Chondrocyte (in vitro differentiated cells): ENCODE data around the gene ERMAP. TPM values are rescaled to one million over a fixed set of nuclear protein-coding genes. Genes with fewer than 3 reads are reported as not detected.
A peak's percentile ranks its signal among the peaks of the same experiment; 100 is the strongest.

ENCODE experiments used
- DNase-seq: peaks from one replicate; pipeline ENCODE4 v3.0.0; 2021; ENCODE audit warnings: mixed read lengths, low spot score
- H3K27ac Mint-ChIP-seq: one replicate; pipeline ENCODE4 v1.8.0; 2021; ENCODE audit warnings: mild to moderate bottlenecking, moderate library complexity, mixed read lengths; ENCODE audit not compliant: unreplicated experiment
- H3K27me3 Mint-ChIP-seq: 2 replicates; pipeline ENCODE4 v1.8.0; 2021; ENCODE audit warnings: low read depth, mixed read lengths
- H3K36me3 Mint-ChIP-seq: 2 replicates; pipeline ENCODE4 v1.8.0; 2021; ENCODE audit warnings: low read depth, mixed read lengths
- H3K4me1 Mint-ChIP-seq: 2 replicates; pipeline ENCODE4 v1.8.0; 2021; ENCODE audit warnings: low read depth, mild to moderate bottlenecking, mixed read lengths
- H3K4me3 Mint-ChIP-seq: one replicate; pipeline ENCODE4 v1.8.0; 2021; ENCODE audit warnings: mild to moderate bottlenecking, moderate library complexity, mixed read lengths; ENCODE audit not compliant: unreplicated experiment
- H3K9me3 Mint-ChIP-seq: 2 replicates; pipeline ENCODE4 v1.8.0; 2021; ENCODE audit warnings: low read depth, mixed read lengths
- CTCF ChIP-seq: fragments of 200-600 bp; sonication (generic); IDR thresholded peaks from 2 replicates; pipeline ENCODE4 v1.5.0; 2021; ENCODE audit warnings: antibody characterized with exemption, mild to moderate bottlenecking, moderate library complexity
- long read RNA-seq: library from polyadenylated mRNA; stranded (forward); transcript quantifications from one replicate; pipeline ENCODE4 v2.0.0, GENCODE V29; 2021
- total RNA-seq: library from RNA; stranded (reverse); gene quantifications from 3 replicates; pipeline ENCODE4 v1.2.1, GENCODE V29; 2021

The ERMAP gene
- 13.1 to 15.7 TPM (median 13.7 TPM) in 3 replicates for total RNA-seq
- long read RNA-seq, transcript ERMAP-203 (12 exons, 3,476 nt), result major isoform, 9 of 22 reads
- long read RNA-seq, partial matches to known transcripts, result 0 of 22 reads
- long read RNA-seq, other reads (novel, unspliced or antisense), result 13 of 22 reads

GRCh38 chr1:42816585-42817439, at the start of gene ERMAP, which contains the start of gene SVBP:
Gene ERMAP, plus strand, starts transcription at chr1:42817122. Its CDS starts 13,327 bp downstream, at chr1:42830449.
Gene SVBP, minus strand, starts transcription at chr1:42817397. Its CDS starts 853 bp downstream, at chr1:42816544.
- H3K4me3 Mint-ChIP-seq, result peak within 1 kb of the TSS; percentile 68

GRCh38 chr1:42767510-42768000, 49.4 kb upstream of the ERMAP start:
- no peak overlapping the region for H3K4me3 Mint-ChIP-seq
- TF ChIP-seq CTCF, result no peak
- DNase-seq, result no peak
- H3K9me3 Mint-ChIP-seq, result no peaks in the 10 kb centered on the region
- H3K27me3 Mint-ChIP-seq, result no peaks in the 10 kb centered on the region
- H3K36me3 Mint-ChIP-seq, result peaks cover 3% of the 10 kb centered on the region
- peak overlapping the region; percentile 8 for H3K27ac Mint-ChIP-seq
- H3K4me1 Mint-ChIP-seq, result peaks cover 29% of the 10 kb centered on the region

More at GRCh38 chr1:42816585-42817439, at the start of gene ERMAP, which contains the start of gene SVBP:
- peak within 1 kb of the TSS; percentile 89 for H3K27ac Mint-ChIP-seq
- no peaks in the 10 kb centered on the region for H3K36me3 Mint-ChIP-seq
- no peak for TF ChIP-seq CTCF
- peak; percentile 94 for DNase-seq
- H3K27me3 Mint-ChIP-seq, result no peaks in the 10 kb centered on the region
- peaks cover 32% of the 10 kb centered on the region for H3K4me1 Mint-ChIP-seq
- no peaks in the 10 kb centered on the region for H3K9me3 Mint-ChIP-seq

GRCh38 chr1:42768172-42768571, 48.8 kb upstream of the ERMAP start:
- Mint-ChIP-seq H3K27ac (peak overlapping the region; percentile 2), H3K27me3 (no peaks in the 10 kb centered on the region), H3K36me3 (peaks cover 4% of the 10 kb centered on the region), H3K9me3 (no peaks in the 10 kb centered on the region), H3K4me1 (peaks cover 30% of the 10 kb centered on the region), H3K4me3 (no peak overlapping the region)
- TF ChIP-seq CTCF, result no peak
- no peak for DNase-seq

GRCh38 chr1:42769811-42770210, 47.1 kb upstream of the ERMAP start:
- no peak overlapping the region for H3K27ac Mint-ChIP-seq
- peaks cover 32% of the 10 kb centered on the region for H3K4me1 Mint-ChIP-seq
- no peak overlapping the region for H3K4me3 Mint-ChIP-seq

More at GRCh38 chr1:42769811-42770210, 47.1 kb upstream of the ERMAP start:
- no peaks in the 10 kb centered on the region for H3K27me3 Mint-ChIP-seq
- TF ChIP-seq CTCF, result no peak
- DNase-seq, result no peak
- peaks cover 9% of the 10 kb centered on the region for H3K36me3 Mint-ChIP-seq
- H3K9me3 Mint-ChIP-seq, result no peaks in the 10 kb centered on the region
